OCI-LY3 (cell line): ENCODE results near the gene FERMT3.

Experiments used
- CTCF ChIP-seq: fragments of 200-600, 300-600 bp; sonication (generic); IDR thresholded peaks from 2 replicates; pipeline ENCODE4 v1.5.1; 2014; ENCODE audit warnings: antibody characterized with exemption, low read length, low read depth
- EZH2phosphoT487 ChIP-seq: fragments of 200-600 bp; shearing (Covaris generic); IDR thresholded peaks from 2 replicates; pipeline ENCODE4 v1.6.1; 2018; ENCODE audit warnings: antibody characterized with exemption, mixed run types, low read depth

GRCh38 chr11:64240435-64241240 is 34.1 kb downstream of the FERMT3 start, which contains the start of gene FKBP2:
- TF ChIP-seq CTCF = no peak
- no peak for TF ChIP-seq EZH2phosphoT487
